ENCODE measurements around the gene EARS2.

The EARS2 gene

DNA sequence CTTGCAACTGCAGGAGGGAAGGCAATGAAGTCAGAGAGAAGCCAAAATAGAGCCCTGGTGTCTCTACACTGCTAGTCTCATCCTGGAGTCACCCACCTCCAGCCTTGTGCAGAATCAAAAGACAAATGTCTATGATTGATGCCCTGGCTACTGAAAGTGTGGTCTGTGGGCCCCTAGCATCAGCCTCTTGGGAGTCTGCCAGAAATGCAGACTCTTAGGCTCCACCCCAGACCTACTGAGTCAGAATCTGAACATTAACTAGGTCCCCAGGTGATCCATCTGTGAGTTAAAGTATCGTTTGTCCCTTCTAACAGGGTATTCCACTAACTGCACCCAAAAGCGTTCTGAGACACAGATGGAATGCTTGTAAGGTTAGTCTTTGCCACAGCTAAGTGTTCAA, 21.2 kb downstream of the EARS2 start:
- H3K9ac ChIP-seq = no peak overlapping the region
- no peak overlapping the region for H3K27ac ChIP-seq
- no peaks in the 10 kb centered on the region for H3K9me3 ChIP-seq (ENCODE audit: control insufficient read depth, low read length)
- H2AFZ ChIP-seq = no peak overlapping the region
- no peak overlapping the region for H3K4me2 ChIP-seq (ENCODE audit: low read length)
- peaks cover 3% of the 10 kb centered on the region for H3K79me2 ChIP-seq
- TF ChIP-seq, protein P1, sequence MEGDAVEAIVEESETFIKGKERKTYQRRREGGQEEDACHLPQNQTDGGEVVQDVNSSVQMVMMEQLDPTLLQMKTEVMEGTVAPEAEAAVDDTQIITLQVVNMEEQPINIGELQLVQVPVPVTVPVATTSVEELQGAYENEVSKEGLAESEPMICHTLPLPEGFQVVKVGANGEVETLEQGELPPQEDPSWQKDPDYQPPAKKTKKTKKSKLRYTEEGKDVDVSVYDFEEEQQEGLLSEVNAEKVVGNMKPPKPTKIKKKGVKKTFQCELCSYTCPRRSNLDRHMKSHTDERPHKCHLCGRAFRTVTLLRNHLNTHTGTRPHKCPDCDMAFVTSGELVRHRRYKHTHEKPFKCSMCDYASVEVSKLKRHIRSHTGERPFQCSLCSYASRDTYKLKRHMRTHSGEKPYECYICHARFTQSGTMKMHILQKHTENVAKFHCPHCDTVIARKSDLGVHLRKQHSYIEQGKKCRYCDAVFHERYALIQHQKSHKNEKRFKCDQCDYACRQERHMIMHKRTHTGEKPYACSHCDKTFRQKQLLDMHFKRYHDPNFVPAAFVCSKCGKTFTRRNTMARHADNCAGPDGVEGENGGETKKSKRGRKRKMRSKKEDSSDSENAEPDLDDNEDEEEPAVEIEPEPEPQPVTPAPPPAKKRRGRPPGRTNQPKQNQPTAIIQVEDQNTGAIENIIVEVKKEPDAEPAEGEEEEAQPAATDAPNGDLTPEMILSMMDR (IDR thresholded peaks at IDR 0.05) = no peak
- H3K4me3 ChIP-seq (ENCODE audit: low read depth, low read length) = no peak overlapping the region
- H3K4me1 ChIP-seq = no peaks in the 10 kb centered on the region
- H3K36me3 ChIP-seq (ENCODE audit: control insufficient read depth, insufficient read depth, low read length) = no peaks in the 10 kb centered on the region
- H3K27me3 ChIP-seq (ENCODE audit: control insufficient read depth, insufficient read depth, low read length) = no peaks in the 10 kb centered on the region

DNA sequence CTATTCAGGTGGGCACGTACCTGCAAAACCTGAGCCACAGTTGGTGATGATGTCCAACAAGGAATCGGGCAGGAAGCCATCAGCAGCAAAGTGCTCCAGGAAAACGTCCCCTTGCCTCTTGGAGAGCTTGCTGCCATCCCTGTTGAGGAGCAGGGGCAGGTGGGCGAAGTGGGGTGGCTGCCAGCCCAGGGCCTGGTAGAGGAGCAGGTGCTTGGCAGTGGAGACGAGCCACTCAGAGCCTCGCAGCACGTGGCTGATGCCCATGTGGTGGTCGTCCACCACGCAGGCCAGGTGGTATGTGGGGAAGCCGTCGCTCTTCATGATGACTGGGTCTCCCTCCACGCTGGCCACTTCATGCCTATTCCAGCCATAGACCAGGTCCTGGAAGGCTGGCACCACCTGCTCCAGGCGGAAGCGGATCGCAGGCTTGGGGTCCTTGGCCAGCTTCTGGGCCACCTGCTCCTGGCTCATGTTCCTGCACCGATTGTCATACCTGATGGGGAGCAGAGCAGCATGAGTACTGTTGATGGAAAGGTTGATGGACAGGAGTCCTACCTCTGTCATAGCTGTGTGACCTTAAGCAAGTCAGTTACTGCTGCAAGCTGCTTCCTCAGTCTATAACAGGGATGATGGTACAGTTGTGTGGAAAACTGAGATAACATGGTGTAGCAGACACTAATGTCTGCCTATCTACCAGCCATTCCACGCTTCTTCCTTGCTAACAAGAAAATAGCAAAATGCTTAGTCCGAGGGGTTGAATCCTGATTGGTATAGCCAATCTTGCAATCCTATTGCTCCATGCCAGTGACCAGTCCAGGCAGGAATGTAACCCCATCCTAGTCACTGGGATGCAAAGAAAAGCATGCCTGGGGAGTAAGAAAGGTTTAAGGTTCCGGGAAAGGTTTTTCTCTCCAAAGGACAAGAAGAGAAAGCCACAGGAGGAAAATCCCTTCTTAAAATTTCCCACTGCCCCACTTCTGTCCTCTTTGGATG, 22.0 kb downstream of the EARS2 start:
- Histone ChIP-seq H3K36me3 (ENCODE audit: control insufficient read depth, insufficient read depth, low read length) (no peaks in the 10 kb centered on the region), H3K4me2 (ENCODE audit: low read length) (no peak overlapping the region), H3K4me3 (ENCODE audit: low read depth, low read length) (no peak overlapping the region), H3K4me1 (no peaks in the 10 kb centered on the region), H3K27ac (no peak overlapping the region), H2AFZ (no peak overlapping the region), H3K27me3 (ENCODE audit: control insufficient read depth, insufficient read depth, low read length) (no peaks in the 10 kb centered on the region), H3K9ac (no peak overlapping the region), H3K79me2 (peaks cover 3% of the 10 kb centered on the region), H3K9me3 (ENCODE audit: control insufficient read depth, low read length) (no peaks in the 10 kb centered on the region)
- TF ChIP-seq, protein P1 (IDR thresholded peaks at IDR 0.05) = no peak

DNA sequence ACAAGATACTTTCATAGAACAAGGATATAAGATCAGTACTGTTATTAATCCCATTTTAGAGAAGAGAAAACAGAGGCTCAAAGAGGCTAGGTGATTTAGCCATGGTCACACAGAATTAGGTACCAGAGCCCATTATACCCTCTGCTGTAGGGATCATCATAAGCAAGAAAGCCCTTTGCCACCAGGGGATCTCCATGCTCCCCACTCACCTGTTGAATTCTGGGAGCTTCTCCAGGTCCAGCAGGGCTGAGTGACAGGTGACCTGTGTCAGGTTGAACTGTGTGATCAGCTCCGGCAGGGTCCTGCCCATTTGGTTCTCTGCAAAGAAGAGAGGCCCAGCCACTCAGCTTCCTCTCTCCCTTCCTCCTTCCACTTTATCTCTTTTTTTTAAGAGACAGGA, 24.7 kb downstream of the EARS2 start:
- Histone ChIP-seq H3K79me2 (peaks cover 3% of the 10 kb centered on the region), H3K27ac (no peak overlapping the region), H3K4me3 (ENCODE audit: low read depth, low read length) (no peak overlapping the region), H3K4me2 (ENCODE audit: low read length) (no peak overlapping the region), H3K36me3 (ENCODE audit: control insufficient read depth, insufficient read depth, low read length) (no peaks in the 10 kb centered on the region), H3K4me1 (no peaks in the 10 kb centered on the region), H3K9me3 (ENCODE audit: control insufficient read depth, low read length) (no peaks in the 10 kb centered on the region), H3K9ac (no peak overlapping the region), H3K27me3 (ENCODE audit: control insufficient read depth, insufficient read depth, low read length) (no peaks in the 10 kb centered on the region), H2AFZ (no peak overlapping the region)
- TF ChIP-seq, protein P1 (IDR thresholded peaks at IDR 0.05) = no peak

- no peak overlapping the region for H2AFZ ChIP-seq
- no peak overlapping the region for H3K27ac ChIP-seq
Measured at GRCh38 chr16:23530062-23530461, 27.1 kb downstream of the EARS2 start.

More at GRCh38 chr16:23530062-23530461, 27.1 kb downstream of the EARS2 start:
- Histone ChIP-seq H3K4me3 (ENCODE audit: low read depth, low read length) (no peak overlapping the region), H3K9ac (no peak overlapping the region), H3K36me3 (ENCODE audit: control insufficient read depth, insufficient read depth, low read length) (no peaks in the 10 kb centered on the region), H3K9me3 (ENCODE audit: control insufficient read depth, low read length) (no peaks in the 10 kb centered on the region), H3K27me3 (ENCODE audit: control insufficient read depth, insufficient read depth, low read length) (no peaks in the 10 kb centered on the region), H3K4me2 (ENCODE audit: low read length) (no peak overlapping the region), H3K4me1 (no peaks in the 10 kb centered on the region), H3K79me2 (peaks cover 3% of the 10 kb centered on the region)
- TF ChIP-seq, protein P1 (IDR thresholded peaks at IDR 0.05) = no peak
